ENCODE results near the gene UBAC2.

Gene UBAC2

DNA sequence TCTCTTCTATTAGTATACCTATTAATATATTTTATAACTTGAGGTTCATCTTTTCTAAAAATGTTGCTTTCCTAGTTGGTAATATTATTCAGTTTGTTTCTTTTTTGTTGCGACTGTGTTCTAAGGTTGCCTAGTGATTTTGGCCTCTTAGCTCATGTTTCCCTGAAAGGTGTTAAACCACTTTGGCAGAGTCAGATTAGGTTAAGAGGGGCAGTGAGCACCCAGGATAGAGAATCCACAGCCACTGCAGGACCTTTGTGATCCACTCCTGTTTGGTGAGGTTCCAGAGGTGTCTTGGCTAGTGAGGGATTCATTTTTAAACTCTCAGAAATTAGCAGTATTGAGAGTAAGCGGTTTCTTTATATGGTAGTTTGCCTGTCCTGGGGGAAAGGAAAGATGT lies 72.5 kb downstream of the UBAC2 start:
- no peak for DNase-seq

DNA sequence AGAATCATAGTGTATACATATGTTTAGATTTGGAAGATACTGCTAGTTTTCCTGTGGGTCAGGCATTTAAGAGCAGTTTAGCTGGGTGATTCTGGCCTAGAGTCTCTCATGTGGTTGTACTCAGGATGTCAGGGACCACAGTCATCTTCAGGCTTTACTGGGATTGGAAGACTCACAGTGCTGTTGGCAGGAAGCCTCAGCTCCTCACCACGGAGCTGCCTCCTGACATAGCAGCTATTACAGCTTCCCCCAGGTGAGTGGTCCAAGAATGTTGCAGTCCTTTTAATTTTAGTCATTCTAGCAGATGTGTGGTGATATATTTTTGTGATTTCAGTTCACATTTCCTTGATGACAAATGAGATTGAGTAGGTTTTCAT lies 74.4 kb downstream of the UBAC2 start:
- DNase-seq = no peak

DNA sequence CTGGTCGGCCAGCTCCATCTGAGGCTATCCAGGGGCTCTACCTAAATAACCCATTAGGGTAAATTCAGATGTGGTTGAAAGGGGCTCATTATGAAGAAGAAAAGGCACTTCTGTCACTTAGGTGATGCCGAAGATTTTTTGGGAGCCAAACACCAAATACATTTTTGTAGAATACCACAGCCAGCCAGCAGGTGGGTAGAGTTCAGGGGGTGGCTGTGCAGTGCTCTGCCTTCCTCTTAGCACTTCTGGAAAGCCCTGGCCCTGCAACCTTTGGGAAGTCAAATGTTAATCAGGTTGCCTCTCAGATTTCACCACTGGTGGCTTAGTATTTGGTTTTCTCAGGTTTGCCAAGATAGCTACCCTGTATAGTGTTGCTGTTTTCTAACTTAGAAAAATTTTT lies 76.1 kb downstream of the UBAC2 start:
- no peak for DNase-seq

DNA sequence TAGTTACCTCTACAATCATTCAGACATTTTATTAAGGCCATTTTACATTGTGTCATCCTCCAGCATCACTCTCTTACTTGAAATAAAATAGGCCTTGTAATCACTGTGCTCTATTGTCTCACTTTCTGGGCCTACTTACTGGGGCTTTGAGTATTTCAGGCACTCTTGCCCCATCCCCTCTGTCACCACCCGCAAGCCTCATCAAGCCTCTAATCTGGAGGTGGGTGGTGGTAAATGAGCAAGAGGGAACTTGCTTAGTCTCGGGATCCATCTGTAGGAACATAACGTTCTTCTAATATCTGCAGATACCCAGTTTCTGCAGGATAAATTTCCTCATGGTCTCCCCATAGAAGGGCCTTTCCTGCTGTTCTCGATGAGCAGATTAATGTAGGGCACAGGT lies 77.0 kb downstream of the UBAC2 start:
- no peak for DNase-seq

DNA sequence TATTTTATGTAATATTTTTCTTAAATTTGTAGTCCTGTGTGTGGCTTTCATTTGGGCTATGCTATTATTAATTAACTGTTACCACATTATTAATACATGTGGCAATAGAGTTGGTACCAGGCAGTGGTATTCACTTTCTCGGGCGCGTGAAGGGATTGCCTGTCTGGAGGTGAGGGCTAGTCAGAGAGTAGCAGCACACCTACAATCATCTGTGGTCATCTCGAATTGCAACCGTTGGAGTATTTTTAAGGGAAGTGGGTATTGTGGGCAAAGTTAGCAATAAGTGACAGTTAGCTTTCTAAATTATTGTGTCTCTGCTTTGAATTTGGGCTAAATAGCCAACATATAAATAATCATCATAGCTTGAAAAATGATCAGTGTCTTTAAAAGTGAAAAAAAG lies 77.5 kb downstream of the UBAC2 start:
- no peak for DNase-seq

DNA sequence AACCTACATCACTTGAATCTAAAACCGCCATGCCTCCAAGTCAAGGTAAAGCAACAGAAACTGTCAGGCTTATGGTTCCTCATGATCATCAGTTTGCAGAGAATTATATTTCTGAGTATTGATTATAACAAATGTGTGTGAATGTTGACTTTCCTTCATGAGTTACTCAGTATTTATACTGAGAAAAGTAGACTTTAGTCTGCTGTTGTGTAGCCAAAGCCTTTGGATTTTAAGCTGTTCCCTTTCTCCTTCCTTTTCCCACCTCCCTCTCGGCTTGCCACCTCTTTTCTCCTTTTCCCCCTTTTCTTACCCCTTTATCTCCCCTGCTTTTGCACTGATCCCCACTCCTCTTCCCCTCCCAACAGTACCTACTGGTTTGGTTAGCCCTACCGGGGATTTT lies 78.2 kb downstream of the UBAC2 start:
- DNase-seq = no peak

DNA sequence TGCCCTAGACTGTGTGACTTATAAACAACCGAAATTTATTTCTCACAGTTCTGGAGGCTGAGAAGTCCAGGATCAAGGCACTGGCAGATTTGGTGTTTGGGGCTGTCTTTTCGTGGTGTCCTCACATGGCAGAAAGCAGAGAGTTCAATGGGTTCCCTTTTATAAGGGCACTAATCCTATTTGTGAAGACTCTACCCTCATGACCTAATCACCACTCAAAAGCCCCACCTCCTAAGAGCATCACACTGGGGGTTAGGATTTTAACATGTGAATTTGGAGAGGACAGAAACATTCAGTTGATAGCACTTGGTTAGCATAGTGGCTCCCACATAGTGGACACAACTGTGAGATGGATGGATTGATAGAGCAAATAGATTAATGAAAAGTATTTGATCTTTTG lies 79.0 kb downstream of the UBAC2 start:
- no peak for DNase-seq

DNA sequence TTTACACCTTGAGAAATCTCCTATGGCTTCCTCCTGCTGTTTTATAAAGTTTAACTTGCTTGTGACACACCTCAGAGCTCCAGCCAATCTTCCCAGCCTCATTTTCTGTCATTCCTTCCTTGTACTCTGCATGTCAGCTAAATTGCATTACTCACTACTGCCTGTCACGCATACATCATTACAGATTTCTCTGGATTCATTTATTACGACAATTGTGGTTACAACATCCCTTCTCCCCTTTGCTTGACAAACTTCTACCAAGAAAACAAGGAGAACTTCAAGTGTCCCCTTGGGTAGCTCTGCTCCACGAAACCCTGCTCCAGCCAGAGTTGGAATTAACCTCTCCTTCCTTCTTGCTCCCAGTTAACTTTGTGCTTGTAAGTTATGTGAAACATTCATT lies 79.5 kb downstream of the UBAC2 start:
- no peak for DNase-seq

DNA sequence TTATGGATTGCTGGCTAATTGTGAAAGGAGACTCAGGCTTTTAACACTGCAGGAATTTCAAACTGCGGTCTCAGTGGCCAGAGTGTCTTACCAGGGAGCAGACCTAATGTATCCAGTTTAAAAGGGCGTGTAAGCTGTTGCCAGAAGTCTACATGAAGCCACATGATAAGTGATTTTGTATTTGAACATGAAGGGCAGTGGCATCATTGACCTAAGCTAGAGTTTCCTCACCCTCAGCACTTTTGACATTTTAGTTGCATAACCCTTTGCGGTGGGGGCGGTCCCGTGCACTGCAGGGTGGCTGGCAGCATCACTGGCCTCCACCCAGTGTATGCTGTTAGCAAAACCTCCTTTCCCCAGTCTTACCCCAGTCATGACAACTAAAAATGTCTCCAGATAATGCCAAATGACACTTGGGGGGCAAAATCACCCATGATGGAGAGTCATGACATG lies 81.2 kb downstream of the UBAC2 start:
- DNase-seq = no peak

DNA sequence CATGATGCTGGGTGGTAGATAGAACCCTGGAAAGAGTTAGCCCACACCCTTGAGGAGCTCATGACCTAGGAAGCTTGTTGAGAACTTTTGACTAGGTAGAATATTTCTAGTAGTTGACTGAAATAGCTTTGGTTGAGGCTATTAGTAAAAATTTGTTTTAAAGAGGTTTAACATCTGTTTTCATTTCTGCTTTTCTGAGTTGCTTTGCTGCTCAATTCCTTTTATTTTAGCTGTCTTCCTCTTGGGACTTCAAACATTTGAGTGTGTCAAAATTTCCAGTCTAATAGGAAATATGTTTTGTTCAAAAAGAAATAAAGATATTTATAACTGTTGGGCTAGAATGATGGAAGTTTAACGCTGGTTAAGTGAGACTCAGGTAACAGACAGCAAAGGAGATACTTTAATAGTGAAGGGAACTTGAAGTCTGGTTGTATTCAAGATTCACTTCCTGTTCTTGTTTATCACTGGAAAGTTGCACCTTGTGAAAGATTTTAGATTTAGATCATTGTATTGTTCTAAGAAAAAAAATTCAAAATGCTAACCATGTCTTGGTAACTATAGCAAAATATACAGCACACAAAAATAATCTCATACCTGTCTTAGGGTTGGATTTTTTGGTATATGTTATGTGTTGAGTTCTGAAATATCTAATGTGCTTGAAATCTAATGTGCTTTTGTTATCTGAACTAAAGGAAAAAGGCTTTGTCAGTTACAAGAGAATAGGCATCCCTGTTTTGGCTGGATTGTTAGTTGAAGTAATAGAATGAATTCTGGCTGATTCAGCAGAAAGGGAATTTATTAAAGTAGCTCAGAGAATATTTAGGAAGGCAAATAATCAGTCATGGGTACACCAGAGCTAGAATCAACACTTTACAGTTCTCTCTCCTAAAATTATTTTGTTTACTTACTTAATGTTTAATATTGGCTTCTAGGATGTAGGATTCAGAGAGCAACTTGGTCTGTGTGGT lies 81.9 kb downstream of the UBAC2 start:
- no peak for DNase-seq

DNA sequence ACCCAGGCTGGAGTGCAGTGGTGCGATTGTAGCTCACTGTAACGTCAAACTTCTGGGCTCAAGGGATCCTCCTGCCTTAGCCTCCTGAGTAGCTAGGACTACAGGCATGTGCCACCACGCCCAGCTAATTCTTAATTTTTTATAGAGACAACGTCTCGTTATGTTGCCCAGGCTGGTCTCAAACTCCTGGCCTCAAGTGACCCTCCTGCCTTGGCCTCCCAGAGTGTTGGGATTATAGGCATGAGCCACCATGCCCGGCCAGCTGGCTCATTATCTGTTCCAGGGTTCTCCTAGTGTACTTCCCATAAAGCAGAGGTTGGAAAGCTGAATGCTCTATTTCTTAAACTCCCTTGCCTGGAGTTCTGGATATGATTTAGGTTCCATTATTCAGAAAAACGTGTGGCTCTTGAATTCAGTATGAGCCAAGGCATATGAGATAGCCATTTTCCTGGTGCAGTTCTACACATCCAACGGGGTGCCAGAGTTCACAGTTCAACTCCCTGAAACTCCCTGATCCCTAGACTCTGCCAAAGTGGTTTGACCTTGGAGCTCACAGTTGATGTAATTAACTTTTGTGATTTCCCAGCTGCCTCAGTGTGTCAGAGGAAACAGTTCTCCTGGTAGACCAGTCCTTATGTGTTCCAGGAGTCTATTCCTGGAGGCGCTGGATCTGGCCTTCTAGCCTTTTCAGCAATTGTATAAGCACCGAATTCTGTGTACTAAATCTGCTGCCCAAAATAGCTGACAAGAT lies 85.0 kb downstream of the UBAC2 start:
- DNase-seq = no peak

DNA sequence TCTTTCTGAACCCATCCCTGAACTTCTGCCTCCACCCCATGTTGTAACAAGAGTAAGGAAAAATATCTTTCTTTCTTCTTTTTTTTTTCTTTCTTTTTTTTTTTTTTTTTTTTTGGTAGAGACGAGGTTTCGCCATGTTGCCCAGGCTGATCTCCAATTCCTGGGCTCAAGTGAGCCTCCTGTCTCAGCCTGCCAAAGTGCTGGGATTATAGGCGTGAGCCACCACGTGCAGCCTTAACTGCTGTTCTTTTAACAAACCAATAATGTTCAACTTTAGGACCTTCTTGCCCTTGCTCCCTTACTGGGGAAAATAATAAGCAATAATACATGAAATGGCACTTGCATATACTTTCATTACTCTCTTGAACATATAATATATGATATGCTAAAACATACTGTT lies 86.9 kb downstream of the UBAC2 start:
- DNase-seq = no peak

DNA sequence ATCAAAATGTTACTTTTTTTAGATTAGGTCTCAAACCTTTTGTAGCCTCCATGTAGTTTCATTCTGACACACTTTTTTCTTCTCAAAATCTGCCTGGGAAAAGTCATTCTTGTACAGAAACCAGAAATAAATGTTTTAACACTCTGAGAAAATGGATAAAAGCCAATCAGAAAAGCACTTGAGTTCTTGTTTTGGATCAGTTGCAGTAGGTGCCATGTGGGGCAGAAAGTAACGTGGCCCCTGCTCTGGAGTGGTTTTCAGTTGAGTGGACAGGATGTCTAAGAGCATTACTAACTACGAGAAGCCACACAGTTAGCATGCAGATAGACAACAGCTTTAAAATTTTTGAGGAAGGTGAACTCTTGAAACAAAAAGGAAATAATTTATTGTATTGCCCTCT lies 87.4 kb downstream of the UBAC2 start:
- no peak for DNase-seq

DNA sequence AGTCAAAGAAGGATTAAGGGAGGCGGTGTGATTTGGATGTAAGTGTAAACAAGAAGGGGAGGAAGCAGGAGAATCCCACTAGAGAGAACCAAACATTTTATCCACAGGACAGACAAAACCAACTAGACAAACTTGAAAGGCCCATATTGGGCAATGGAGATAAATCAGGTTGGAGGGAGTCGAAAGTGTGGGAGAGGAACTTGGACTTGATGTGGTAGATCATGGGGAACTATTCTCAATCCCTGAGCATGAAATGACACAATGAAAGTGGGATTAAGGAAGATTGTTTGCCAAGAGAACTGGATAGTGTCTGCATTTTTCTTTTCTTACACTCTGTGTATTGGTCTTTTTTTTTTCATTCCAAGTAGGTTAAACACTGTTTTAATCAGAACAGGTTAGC lies 88.6 kb downstream of the UBAC2 start:
- DNase-seq = no peak

DNA sequence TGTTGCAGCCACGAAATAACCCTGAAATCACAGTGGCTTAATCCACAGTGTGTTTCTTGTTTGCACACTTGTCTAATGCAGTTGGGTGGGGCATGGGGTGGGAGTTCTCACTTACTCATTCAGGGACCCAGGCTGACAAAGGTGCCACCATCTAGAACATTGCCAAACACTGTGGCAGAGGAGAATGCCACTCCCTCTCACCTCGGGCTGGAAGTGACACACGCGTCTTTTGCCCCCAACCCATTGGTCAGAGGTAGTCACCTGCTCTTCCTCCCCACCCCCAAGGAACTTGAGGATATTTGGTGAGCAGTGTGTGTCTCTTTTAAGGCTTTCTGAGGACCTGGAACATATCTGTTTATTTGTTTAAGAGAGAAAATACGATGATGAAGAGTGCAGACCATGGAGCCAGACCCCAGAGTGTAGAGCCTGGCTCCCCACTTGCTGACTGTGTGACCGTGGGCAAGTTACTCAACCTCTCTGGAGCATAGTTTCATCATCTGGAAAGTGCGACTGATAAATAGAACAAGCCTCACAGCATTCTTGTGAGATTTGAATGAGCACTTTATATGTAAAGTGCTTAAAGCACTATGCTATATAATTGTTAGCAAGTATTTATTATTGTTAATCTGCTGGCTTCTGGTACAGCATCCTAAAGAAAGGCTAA lies 89.2 kb downstream of the UBAC2 start:
- DNase-seq = no peak

DNA sequence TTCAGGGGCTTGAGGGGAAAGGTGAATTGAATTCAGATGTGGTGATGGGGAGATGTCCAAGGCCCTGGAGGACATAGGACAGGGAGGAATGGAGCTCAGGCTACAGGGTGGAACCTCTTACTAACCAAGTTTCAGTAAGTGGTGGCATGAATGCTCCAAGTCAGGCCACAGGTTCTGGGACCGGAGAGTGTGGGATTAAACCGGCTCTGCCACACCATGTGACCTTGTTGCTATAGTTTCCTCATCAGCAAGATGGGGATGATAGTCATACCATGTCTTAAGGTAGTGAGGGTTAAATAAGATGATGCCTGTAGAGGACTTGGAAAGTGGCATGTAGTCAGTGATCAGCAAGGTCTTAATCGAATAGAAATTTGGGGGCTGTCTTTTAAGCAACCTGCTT lies 90.2 kb downstream of the UBAC2 start:
- no peak for DNase-seq

DNA sequence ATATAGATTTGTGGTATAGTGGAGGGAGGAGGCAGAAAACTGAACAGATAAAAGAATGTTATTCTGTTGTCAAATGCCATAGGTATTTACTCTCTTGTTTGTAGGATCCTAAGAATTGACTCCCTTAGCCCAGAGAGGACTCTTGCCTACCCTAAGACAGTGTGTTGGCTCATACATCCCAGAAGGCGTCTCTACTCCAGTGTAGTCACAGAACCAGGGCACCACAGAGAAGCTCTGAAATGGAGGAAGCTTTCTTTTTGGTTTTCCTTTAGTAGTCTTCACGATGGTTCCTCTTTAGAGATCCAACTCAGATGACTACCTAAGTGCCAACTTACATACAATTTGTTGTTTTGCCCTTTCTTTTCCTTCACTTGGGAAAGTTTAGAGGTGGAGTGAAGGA lies 92.5 kb downstream of the UBAC2 start:
- no peak for DNase-seq

DNA sequence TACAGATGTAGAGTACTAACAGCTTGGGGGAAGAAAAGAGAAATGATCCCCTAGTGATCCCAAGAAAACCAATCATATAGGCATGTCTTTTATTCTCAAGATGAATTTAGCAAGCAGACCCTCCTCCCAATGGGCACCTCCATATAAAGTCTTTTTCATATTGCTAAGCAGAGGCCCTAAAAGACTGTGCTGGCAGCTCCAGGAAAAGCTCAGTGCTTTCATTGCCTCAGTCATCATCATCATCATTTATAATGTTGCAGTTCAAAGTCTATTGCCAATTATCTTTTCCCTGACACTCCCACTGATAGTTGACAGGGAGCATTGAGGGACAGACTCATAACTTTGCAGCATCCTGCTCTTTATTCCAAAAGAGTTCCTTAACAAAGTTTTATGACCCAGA lies 93.5 kb downstream of the UBAC2 start:
- no peak for DNase-seq

DNA sequence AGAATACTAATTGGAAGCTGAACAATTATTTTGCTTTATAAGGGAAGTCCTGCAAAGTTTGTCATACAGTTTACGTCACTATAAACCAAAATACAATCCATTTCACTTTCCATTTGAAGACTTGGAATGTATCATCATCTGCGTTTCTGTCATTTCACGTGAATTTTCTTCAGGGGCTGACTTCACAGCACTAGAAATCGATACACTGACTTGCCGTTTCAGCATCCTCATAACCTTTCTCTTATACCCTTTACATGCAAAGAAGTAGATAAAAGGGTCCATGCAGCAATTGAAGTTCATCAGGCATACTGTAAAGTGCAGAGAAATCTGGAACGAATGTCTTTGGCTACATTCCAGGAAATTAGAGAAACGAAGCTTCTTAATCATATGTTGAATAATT lies 94.3 kb downstream of the UBAC2 start:
- no peak for DNase-seq

DNA sequence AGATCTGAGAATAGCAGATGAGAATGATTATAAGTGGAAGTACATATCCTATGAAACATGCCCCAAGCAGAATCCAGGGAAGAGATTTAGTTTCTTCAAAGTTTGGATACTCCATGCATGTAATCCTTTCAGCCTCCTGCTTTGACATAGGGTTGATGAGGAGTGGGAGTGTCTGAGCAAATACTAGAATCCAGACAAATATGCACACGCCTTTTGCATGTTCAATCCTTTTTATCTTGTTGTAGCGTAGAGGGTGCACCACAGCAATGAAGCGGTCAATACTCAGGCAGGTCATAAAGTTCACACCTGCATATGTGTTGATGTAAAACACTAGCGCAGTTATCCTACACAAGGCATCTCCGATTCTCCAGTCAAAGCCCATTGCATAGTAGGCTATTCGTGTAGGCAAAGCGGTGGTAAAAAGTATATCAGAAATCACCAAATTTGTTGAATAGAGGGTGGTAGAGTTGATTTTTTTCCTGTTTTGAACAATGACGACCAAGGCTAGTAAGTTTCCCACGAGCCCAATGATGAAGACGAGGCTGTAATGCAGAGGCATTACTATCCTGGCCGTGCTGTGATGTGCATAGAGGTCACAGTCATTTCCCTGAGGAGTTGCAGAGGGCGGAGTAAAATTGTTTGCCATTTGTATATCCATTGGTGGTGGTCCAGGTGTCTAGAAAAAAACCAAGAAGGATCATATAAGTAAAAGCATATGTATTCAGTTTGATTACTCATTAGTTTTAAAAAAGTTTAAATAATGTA lies 95.0 kb downstream of the UBAC2 start:
- no peak for DNase-seq

DNA sequence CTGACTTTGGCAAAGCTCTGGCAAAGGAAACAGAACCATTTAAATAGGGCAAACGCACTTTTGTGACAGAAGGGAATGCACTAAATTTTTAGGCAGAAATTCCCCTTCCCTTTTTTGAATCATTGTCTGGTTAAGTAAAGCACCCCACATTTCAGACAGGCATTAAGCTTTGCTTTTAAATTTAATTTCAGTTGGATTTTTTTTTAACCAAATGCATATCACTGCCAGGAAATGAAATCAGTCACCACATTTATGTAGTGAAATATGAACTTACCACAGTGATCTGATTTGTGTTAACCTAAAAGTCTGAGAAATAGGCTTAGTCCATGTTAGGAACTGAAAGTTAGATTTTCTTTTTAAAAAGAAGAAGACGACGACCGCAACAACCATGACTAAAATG lies 95.7 kb downstream of the UBAC2 start:
- DNase-seq = no peak

DNA sequence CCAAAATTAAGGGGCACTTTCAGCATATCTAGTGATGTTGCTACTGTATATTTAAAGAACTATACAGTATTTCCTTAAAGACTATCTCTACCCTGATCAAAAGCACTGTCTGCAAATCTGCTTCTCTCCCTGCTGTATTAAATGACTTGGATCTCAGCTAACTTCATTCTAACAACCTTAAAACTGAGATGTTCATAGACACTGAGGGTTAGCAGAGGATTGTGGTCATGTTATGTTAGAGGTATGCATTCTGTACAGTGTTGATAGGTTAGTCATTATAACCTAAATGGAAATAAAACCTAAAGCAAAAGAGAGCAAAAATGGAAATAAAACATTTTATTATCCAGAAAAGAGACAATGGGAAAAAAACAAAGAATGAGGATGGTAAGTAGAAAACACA lies 96.7 kb downstream of the UBAC2 start:
- no peak for DNase-seq

DNA sequence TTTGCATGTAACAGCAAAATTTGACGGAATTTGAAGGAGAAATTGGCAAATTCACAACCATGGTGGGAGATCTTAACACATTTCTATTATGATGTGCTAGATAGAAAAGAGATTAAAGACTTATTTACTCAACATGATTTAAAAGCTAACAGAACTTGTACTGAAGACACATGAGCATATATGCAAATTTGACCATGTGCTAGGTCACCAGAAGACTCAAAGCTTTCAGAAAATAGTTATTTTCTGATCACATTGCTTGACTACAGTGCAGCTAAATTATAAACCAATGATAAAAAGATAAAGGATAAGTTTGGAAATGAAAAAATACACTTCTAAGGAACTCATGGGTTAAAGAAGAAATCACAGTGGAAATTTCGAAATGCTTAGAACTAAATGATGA lies 97.4 kb downstream of the UBAC2 start:
- DNase-seq = no peak

Measured in SHP77 (cell line).